H9 (cell line): Measurements from ENCODE around the gene HBZ. TPM values are rescaled to one million over a fixed set of nuclear protein-coding genes. Genes with fewer than 3 reads are reported as not detected.
"Not testable (repeated sequence)": the region's sequence is repeated elsewhere in the genome, so short reads cannot be mapped to it uniquely, and the experiment has no call there.

Experiments
- DNase-seq: peaks from one replicate; pipeline ENCODE4 v3.0.0-alpha.2; 2017
- H2AFZ ChIP-seq: one replicate; pipeline ENCODE4 v1.6.1; 2013; ENCODE audit warnings: mild to moderate bottlenecking, low read length, control low read depth, moderate library complexity
- H2AK5ac ChIP-seq: 2 replicates; pipeline ENCODE4 v1.6.1; 2013; ENCODE audit warnings: low read length, control low read depth, mixed read lengths; ENCODE audit not compliant: insufficient read length
- H2BK120ac ChIP-seq: one replicate; pipeline ENCODE4 v1.6.1; 2013; ENCODE audit warnings: low read depth, mild to moderate bottlenecking, low read length, control low read depth, inconsistent platforms; ENCODE audit not compliant: poor library complexity, severe bottlenecking
- H2BK12ac ChIP-seq: 2 replicates; pipeline ENCODE4 v1.6.1; 2013; ENCODE audit warnings: low read length, control low read depth, mixed read lengths, low read depth; ENCODE audit not compliant: insufficient read length
- H2BK15ac ChIP-seq: 2 replicates; pipeline ENCODE4 v1.6.1; 2013; ENCODE audit warnings: low read depth, low read length, control low read depth
- H2BK20ac ChIP-seq: one replicate; pipeline ENCODE4 v1.6.1; 2013; ENCODE audit warnings: low read depth, mild to moderate bottlenecking, low read length, control low read depth, inconsistent platforms; ENCODE audit not compliant: poor library complexity, severe bottlenecking
- H2BK5ac ChIP-seq: 2 replicates; pipeline ENCODE4 v1.6.1; 2013; ENCODE audit warnings: low read length, control low read depth, mixed read lengths; ENCODE audit not compliant: insufficient read length
- H3K14ac ChIP-seq: 2 replicates; pipeline ENCODE4 v1.6.1; 2013; ENCODE audit warnings: low read length, control low read depth; ENCODE audit not compliant: insufficient read depth
- H3K18ac ChIP-seq: 2 replicates; pipeline ENCODE4 v1.6.1; 2013; ENCODE audit warnings: low read depth, mild to moderate bottlenecking, mixed read lengths, low read length, control low read depth; ENCODE audit not compliant: insufficient read length
- H3K23ac ChIP-seq: 2 replicates; pipeline ENCODE4 v1.6.1; 2013; ENCODE audit warnings: low read length, control low read depth, mixed read lengths, low read depth; ENCODE audit not compliant: insufficient read length
- H3K23me2 ChIP-seq: 2 replicates; pipeline ENCODE4 v1.6.1; 2013; ENCODE audit warnings: low read depth, mild to moderate bottlenecking, mixed read lengths, low read length, control low read depth; ENCODE audit not compliant: insufficient read length, poor library complexity, severe bottlenecking
- H3K27ac ChIP-seq: 2 replicates; pipeline ENCODE4 v1.5.1; 2013; ENCODE audit warnings: low read length, control low read depth, mixed read lengths, low read depth; ENCODE audit not compliant: insufficient read length
- H3K27me3 ChIP-seq: 2 replicates; pipeline ENCODE4 v1.6.1; 2013; ENCODE audit warnings: low read length, control low read depth, inconsistent platforms; ENCODE audit not compliant: insufficient read depth
- H3K4ac ChIP-seq: 2 replicates; pipeline ENCODE4 v1.6.1; 2013; ENCODE audit warnings: low read depth, mild to moderate bottlenecking, control low read depth, inconsistent platforms, low read length, moderate library complexity
- H3K4me1 ChIP-seq: 2 replicates; pipeline ENCODE4 v1.6.1; 2013; ENCODE audit warnings: low read length, control low read depth, inconsistent platforms; ENCODE audit not compliant: insufficient read depth
- H3K4me2 ChIP-seq: 2 replicates; pipeline ENCODE4 v1.6.1; 2013; ENCODE audit warnings: low read length, control low read depth, mixed read lengths; ENCODE audit not compliant: insufficient read length, insufficient read depth
- H3K56ac ChIP-seq: 2 replicates; pipeline ENCODE4 v1.6.1; 2013; ENCODE audit warnings: low read depth, mild to moderate bottlenecking, mixed read lengths, low read length, control low read depth; ENCODE audit not compliant: insufficient read length
- H3K79me1 ChIP-seq: 2 replicates; pipeline ENCODE4 v1.6.1; 2013; ENCODE audit warnings: low read depth, mild to moderate bottlenecking, moderate library complexity, low read length, control low read depth, inconsistent platforms; ENCODE audit not compliant: insufficient read depth, poor library complexity, severe bottlenecking
- H3K79me2 ChIP-seq: 2 replicates; pipeline ENCODE4 v1.6.1; 2013; ENCODE audit warnings: low read length, control low read depth, inconsistent platforms; ENCODE audit not compliant: insufficient read depth
- H3K9ac ChIP-seq: 2 replicates; pipeline ENCODE4 v1.6.1; 2013; ENCODE audit warnings: low read length, control low read depth, mixed read lengths; ENCODE audit not compliant: insufficient read length; ENCODE audit errors: extremely low read depth
- H3K9me3 ChIP-seq: one replicate; pipeline ENCODE4 v1.6.1; 2013; ENCODE audit warnings: low read depth, low read length, inconsistent platforms; ENCODE audit not compliant: control insufficient read depth
- H3T11ph ChIP-seq: one replicate; pipeline ENCODE4 v1.6.1; 2013; ENCODE audit warnings: mild to moderate bottlenecking, low read length, control low read depth, inconsistent platforms
- H4K20me1 ChIP-seq: one replicate; pipeline ENCODE4 v1.6.1; 2013; ENCODE audit not compliant: control insufficient read depth, insufficient read length, insufficient read depth
- H4K5ac ChIP-seq: 2 replicates; pipeline ENCODE4 v1.6.1; 2013; ENCODE audit warnings: low read depth, mild to moderate bottlenecking, mixed read lengths, low read length, control low read depth; ENCODE audit not compliant: insufficient read length
- H4K8ac ChIP-seq: replicated peaks from 2 replicates; pipeline ENCODE4 v1.6.1; 2013; ENCODE audit warnings: low read length, control low read depth, mixed read lengths, low read depth; ENCODE audit not compliant: insufficient read length
- H4K91ac ChIP-seq: 2 replicates; pipeline ENCODE4 v1.6.1; 2013; ENCODE audit warnings: low read depth, mild to moderate bottlenecking, moderate library complexity, mixed read lengths, low read length, control low read depth; ENCODE audit not compliant: insufficient read length
- H3K27ac Mint-ChIP-seq, 3 experiments: 2 replicates in 2 of 3; 3 replicates in 1 of 3; pipeline ENCODE4 v1.8.0; 2020 to 2021; ENCODE audit warnings: mixed read lengths in 3 of 3, mild to moderate bottlenecking in 1 of 3, moderate library complexity in 1 of 3
- H3K27me3 Mint-ChIP-seq: 2 replicates; pipeline ENCODE4 v1.8.0; 2021; ENCODE audit warnings: low read depth, mild to moderate bottlenecking, moderate library complexity, mixed read lengths
- H3K36me3 Mint-ChIP-seq, 3 experiments: 2 replicates in 2 of 3; 3 replicates in 1 of 3; pipeline ENCODE4 v1.8.0; 2020 to 2021; ENCODE audit warnings: low read depth in 3 of 3, mixed read lengths in 3 of 3; ENCODE audit not compliant: insufficient read depth in 1 of 3
- H3K4me1 Mint-ChIP-seq, 2 experiments: 2 replicates each; pipeline ENCODE4 v1.8.0; 2020; ENCODE audit warnings: mixed read lengths in 2 of 2
- H3K4me3 Mint-ChIP-seq, 2 experiments: 2 replicates in 1 of 2; 3 replicates in 1 of 2; pipeline ENCODE4 v1.8.0; 2020 to 2021; ENCODE audit warnings: mild to moderate bottlenecking in 2 of 2, mixed read lengths in 2 of 2, moderate library complexity in 1 of 2
- H3K9me3 Mint-ChIP-seq, 2 experiments: 2 replicates in 1 of 2; 3 replicates in 1 of 2; pipeline ENCODE4 v1.8.0; 2020; ENCODE audit warnings: mild to moderate bottlenecking in 2 of 2, mixed read lengths in 2 of 2, moderate library complexity in 1 of 2
- CTCF ChIP-seq: fragments of 200-600 bp; sonication (generic); conservative IDR thresholded peaks from 3 replicates; pipeline ENCODE4 v1.8.0; 2021; ENCODE audit warnings: antibody characterized with exemption, mild to moderate bottlenecking
- WGBS: extraction: QIAGEN DNeasy Blood & Tissue Kit; methylation state at CpG from one replicate; pipeline ENCODE4 v1.1.7; 2013; ENCODE audit warnings: missing lambda C conversion rate, low lambda C conversion rate, mixed read lengths; ENCODE audit not compliant: insufficient read length; ENCODE audit errors: extremely low coverage; 5-methylcytosine and 5-hydroxymethylcytosine counted together
- total RNA-seq: library from RNA; stranded (reverse); gene quantifications from 2 replicates; pipeline ENCODE4 v1.2.1, GENCODE V29; 2021

The HBZ gene
- total RNA-seq, 1 experiment from 2014 or later = not detected

- H3K36me3 Mint-ChIP-seq = peaks cover 0 to 4% (median 2%) of the 10 kb centered on the region in 3 experiments; a peak in 2 of 7 replicates
These were observed 30.1 kb upstream of the HBZ start for GRCh38 chr16:122361-122760.

GRCh38 chr16:123558-124350, 28.7 kb upstream of the HBZ start:
- not testable (repeated sequence) for H3T11ph ChIP-seq, H3K9me3 ChIP-seq, H3K4me1 ChIP-seq, H3K4me3 Mint-ChIP-seq, H2BK120ac ChIP-seq, H3K4me2 ChIP-seq, H3K27me3 Mint-ChIP-seq, H3K23me2 ChIP-seq, H3K14ac ChIP-seq, H3K23ac ChIP-seq, H4K20me1 ChIP-seq, H3K79me1 ChIP-seq, H3K27me3 ChIP-seq, H4K5ac ChIP-seq, H3K9ac ChIP-seq, H4K8ac ChIP-seq, H3K4me1 Mint-ChIP-seq, H2BK15ac ChIP-seq, H3K56ac ChIP-seq, H3K9me3 Mint-ChIP-seq, H2AFZ ChIP-seq, H3K79me2 ChIP-seq, DNase-seq, H2BK12ac ChIP-seq, H3K18ac ChIP-seq, H3K36me3 Mint-ChIP-seq, H2AK5ac ChIP-seq, H2BK5ac ChIP-seq, H4K91ac ChIP-seq, H2BK20ac ChIP-seq, H3K27ac ChIP-seq, H3K4ac ChIP-seq
- H3K27ac Mint-ChIP-seq = peak overlapping the region in 2 of 3 experiments; percentile 11 to 44; a peak in 1 of 7 replicates
- no CpG with 5 or more reads among the region's 19 CpGs for WGBS

More at GRCh38 chr16:122361-122760, 30.1 kb upstream of the HBZ start:
- no peak overlapping the region for H4K5ac ChIP-seq
- no peak overlapping the region for H3K9ac ChIP-seq
- no peak overlapping the region for H3K4ac ChIP-seq
- no peak overlapping the region for H2AK5ac ChIP-seq
- H2BK20ac ChIP-seq = no peak overlapping the region
- H3K23me2 ChIP-seq = no peaks in the 10 kb centered on the region
- H3K27me3 ChIP-seq = no peaks in the 10 kb centered on the region
- H4K8ac ChIP-seq = no peak overlapping the region
- no peak overlapping the region for H4K91ac ChIP-seq
- no peaks in the 10 kb centered on the region for H3K4me1 ChIP-seq
- H3K14ac ChIP-seq = no peak overlapping the region
- H3K27ac Mint-ChIP-seq = no peak overlapping the region
- no peaks in the 10 kb centered on the region for H3K79me1 ChIP-seq
- H2BK5ac ChIP-seq = no peak overlapping the region
- DNase-seq = no peak
- H2BK15ac ChIP-seq = no peak overlapping the region
- H2BK12ac ChIP-seq = no peak overlapping the region
- TF ChIP-seq CTCF = no peak
- no peaks in the 10 kb centered on the region for H3K4me1 Mint-ChIP-seq
- H3K27me3 Mint-ChIP-seq = no peaks in the 10 kb centered on the region
- WGBS = no CpG with 5 or more reads among the region's 1 CpG
- no peak overlapping the region for H3K4me2 ChIP-seq
- H2BK120ac ChIP-seq = no peak overlapping the region
- no peak overlapping the region for H3K56ac ChIP-seq
- H3K4me3 Mint-ChIP-seq = no peak overlapping the region
- H4K20me1 ChIP-seq = no peaks in the 10 kb centered on the region
- H3K9me3 ChIP-seq = no peaks in the 10 kb centered on the region
- no peak overlapping the region for H3K18ac ChIP-seq
- H3K79me2 ChIP-seq = no peaks in the 10 kb centered on the region
- no peak overlapping the region for H3K27ac ChIP-seq
- H3K23ac ChIP-seq = no peak overlapping the region
- no peaks in the 10 kb centered on the region for H3K9me3 Mint-ChIP-seq
- H2AFZ ChIP-seq = no peak overlapping the region
- H3T11ph ChIP-seq = no peak overlapping the region
